GM23338 (cell line): Measurements from ENCODE around the gene MRTO4. TPM values are rescaled to one million over a fixed set of nuclear protein-coding genes. Genes with fewer than 3 reads are reported as not detected.
"Not testable (repeated sequence)": the region's sequence is repeated elsewhere in the genome, so short reads cannot be mapped to it uniquely, and the experiment has no call there.

Source experiments
- ATAC-seq: fragments of 200-7000 bp; cut with Tn5 transposase; 3 replicates; pipeline ENCODE4 v1.9.1; 2020
- DNase-seq: peaks from one replicate; pipeline ENCODE4 v3.0.0-alpha.2; 2015; ENCODE audit warnings: low spot score
- H2AFZ ChIP-seq: fragments of 200-600 bp; sonication (generic); 2 replicates; pipeline ENCODE4 v1.8.0; 2016; ENCODE audit warnings: antibody characterized with exemption, mild to moderate bottlenecking, moderate library complexity
- H3F3A ChIP-seq: fragments of 200-600 bp; sonication (generic); replicated peaks from 2 replicates; pipeline ENCODE4 v1.8.0; 2017; ENCODE audit warnings: antibody characterized with exemption, mixed run types, low read depth
- H3K27ac ChIP-seq: fragments of 200-600 bp; sonication (generic); 2 replicates; pipeline ENCODE4 v1.6.1; 2016; ENCODE audit warnings: low read depth
- H3K27me3 ChIP-seq: fragments of 200-600 bp; sonication (generic); 2 replicates; pipeline ENCODE4 v1.8.0; 2016; ENCODE audit warnings: mild to moderate bottlenecking, mixed run types, moderate library complexity; ENCODE audit not compliant: insufficient read depth
- H3K36me3 ChIP-seq: fragments of 200-600 bp; sonication (generic); 2 replicates; pipeline ENCODE4 v1.8.0; 2016; ENCODE audit warnings: mild to moderate bottlenecking; ENCODE audit not compliant: insufficient read depth
- H3K4me1 ChIP-seq: fragments of 200-600 bp; sonication (generic); 2 replicates; pipeline ENCODE4 v1.8.0; 2016; ENCODE audit warnings: mild to moderate bottlenecking, moderate library complexity; ENCODE audit not compliant: insufficient read depth
- H3K4me2 ChIP-seq: fragments of 200-600 bp; sonication (generic); 2 replicates; pipeline ENCODE4 v1.7.1; 2017; ENCODE audit warnings: mixed run types
- H3K4me3 ChIP-seq: fragments of 200-600 bp; sonication (generic); 2 replicates; pipeline ENCODE4 v1.6.1; 2016; ENCODE audit warnings: mixed run types
- H3K79me2 ChIP-seq: fragments of 200-600 bp; sonication (generic); replicated peaks from 2 replicates; pipeline ENCODE4 v1.8.0; 2017; ENCODE audit warnings: mild to moderate bottlenecking; ENCODE audit not compliant: insufficient read depth
- H3K9me2 ChIP-seq: fragments of 200-600 bp; sonication (generic); 2 replicates; pipeline ENCODE4 v1.8.0; 2017; ENCODE audit not compliant: insufficient read depth
- H4K20me1 ChIP-seq: fragments of 200-600 bp; sonication (generic); replicated peaks from 2 replicates; pipeline ENCODE4 v1.8.0; 2017; ENCODE audit warnings: mild to moderate bottlenecking; ENCODE audit not compliant: insufficient read depth
- H3K27ac Mint-ChIP-seq: 2 replicates; pipeline ENCODE4 v1.8.0; 2020; ENCODE audit warnings: inconsistent platforms, mild to moderate bottlenecking, moderate library complexity, mixed read lengths
- H3K27me3 Mint-ChIP-seq: 3 replicates; pipeline ENCODE4 v1.8.0; 2022; ENCODE audit warnings: low read depth, mild to moderate bottlenecking, moderate library complexity, mixed read lengths, inconsistent platforms; ENCODE audit not compliant: insufficient read depth, poor library complexity
- H3K36me3 Mint-ChIP-seq: 3 replicates; pipeline ENCODE4 v1.8.0; 2021; ENCODE audit warnings: low read depth, mild to moderate bottlenecking, inconsistent platforms, moderate library complexity, mixed read lengths
- H3K4me1 Mint-ChIP-seq: 3 replicates; pipeline ENCODE4 v1.8.0; 2020; ENCODE audit warnings: mild to moderate bottlenecking, inconsistent platforms, mixed read lengths
- H3K4me3 Mint-ChIP-seq: 3 replicates; pipeline ENCODE4 v1.8.0; 2021; ENCODE audit warnings: moderate library complexity, mild to moderate bottlenecking, inconsistent platforms, mixed read lengths
- H3K9me3 Mint-ChIP-seq: 3 replicates; pipeline ENCODE4 v1.8.0; 2020; ENCODE audit warnings: moderate library complexity, mild to moderate bottlenecking, inconsistent platforms, mixed read lengths
- CREB1 ChIP-seq: fragments of 250-450 bp; sonication (Bioruptor Pico); IDR thresholded peaks from 2 replicates; pipeline ENCODE4 v1.5.0; 2020; ENCODE audit warnings: low read depth, mild to moderate bottlenecking, moderate library complexity
- CTCF ChIP-seq, 2 experiments: fragments of 200-600 bp in 1 of 2; sonication (generic) in 1 of 2; conservative IDR thresholded peaks; 2 replicates each; pipeline versions ENCODE4 v1.5.1 to v1.6.1; 2016 to 2017; ENCODE audit warnings: antibody characterized with exemption in 2 of 2, low read depth in 2 of 2, mild to moderate bottlenecking in 2 of 2, moderate library complexity in 1 of 2
- ETS1 ChIP-seq: IDR thresholded peaks from 2 replicates; pipeline ENCODE4 v1.6.1; 2016; ENCODE audit warnings: antibody characterized with exemption
- EZH2phosphoT487 ChIP-seq: fragments of 200-600 bp; sonication (generic); IDR thresholded peaks from one replicate; pipeline ENCODE4 v1.8.1; 2018; ENCODE audit warnings: antibody characterized with exemption; ENCODE audit not compliant: unreplicated experiment
- JUNB ChIP-seq: IDR thresholded peaks from one replicate; pipeline ENCODE4 v1.6.1; 2016; ENCODE audit warnings: antibody characterized with exemption; ENCODE audit not compliant: unreplicated experiment
- POLR2AphosphoS5 ChIP-seq: IDR thresholded peaks from 2 replicates; pipeline ENCODE4 v1.6.1; 2016; ENCODE audit warnings: antibody characterized with exemption, low read depth
- STAT1 ChIP-seq: IDR thresholded peaks from one replicate; pipeline ENCODE4 v1.6.1; 2016; ENCODE audit warnings: antibody characterized with exemption; ENCODE audit not compliant: unreplicated experiment
- ZNF114 ChIP-seq: fragments of 250-450 bp; sonication (Bioruptor Pico); IDR thresholded peaks from 2 replicates; pipeline ENCODE4 v1.5.0; 2020; ENCODE audit warnings: mild to moderate bottlenecking, moderate library complexity
- ZNF331 ChIP-seq: fragments of 250-450 bp; sonication (Bioruptor Pico); IDR thresholded peaks from 2 replicates; pipeline ENCODE4 v1.5.0; 2020; ENCODE audit warnings: low read depth, mild to moderate bottlenecking, moderate library complexity
- ZNF462 ChIP-seq: fragments of 250-450 bp; sonication (Bioruptor Pico); IDR thresholded peaks from 2 replicates; pipeline ENCODE4 v1.5.0; 2020; ENCODE audit warnings: mild to moderate bottlenecking, moderate library complexity
- polyA plus RNA-seq: library from polyadenylated mRNA; unstranded; fragments of >200 nt; fragmentation: Nextera tagmentation; extraction: Ambion mirVana; gene quantifications from 2 replicates; pipeline ENCODE4 v1.2.1, GENCODE V29; 2016
- total RNA-seq: library from RNA; depleted of rRNA; stranded (reverse); fragments of >200 nt; shearing (Covaris generic); gene quantifications from 2 replicates; pipeline ENCODE4 v1.2.3, GENCODE V29; 2014

Gene MRTO4
- total and polyA plus RNA-seq, 2 experiments from 2014 or later, result 54.2 to 88.5 TPM

GRCh38 chr1:19270343-19270730 is 18.7 kb downstream of the MRTO4 start:
- not testable (repeated sequence) for H3K27ac Mint-ChIP-seq, H3K79me2 ChIP-seq, H2AFZ ChIP-seq, H3K9me3 Mint-ChIP-seq, H4K20me1 ChIP-seq, H3K4me2 ChIP-seq, H3F3A ChIP-seq, H3K27ac ChIP-seq, DNase-seq, H3K36me3 Mint-ChIP-seq, H3K36me3 ChIP-seq, H3K4me3 Mint-ChIP-seq, ATAC-seq, H3K9me2 ChIP-seq, H3K4me1 ChIP-seq, H3K4me1 Mint-ChIP-seq, H3K4me3 ChIP-seq
- peaks cover 31% of the 10 kb centered on the region for H3K27me3 Mint-ChIP-seq
- peaks cover 29% of the 10 kb centered on the region for H3K27me3 ChIP-seq

- peaks cover 3% of the 10 kb centered on the region; the same call in 2 of the 3 replicates for H3K9me3 Mint-ChIP-seq
- Histone ChIP-seq H4K20me1 (no peaks in the 10 kb centered on the region), H3K36me3 (no peaks in the 10 kb centered on the region), H3K27ac (no peak overlapping the region), H3K27me3 (peaks cover 34% of the 10 kb centered on the region), H3K4me1 (no peaks in the 10 kb centered on the region), H3K4me3 (no peak overlapping the region), H3K4me2 (no peak overlapping the region), H3K79me2 (no peaks in the 10 kb centered on the region), H3F3A (no peaks in the 10 kb centered on the region), H3K9me2 (no peaks in the 10 kb centered on the region), H2AFZ (no peak overlapping the region)
- DNase-seq (no peak), ATAC-seq (no peak)
- H3K4me1 Mint-ChIP-seq, result peaks cover 3% of the 10 kb centered on the region; the same call in 1 of the 3 replicates
- H3K27ac Mint-ChIP-seq, result no peak overlapping the region
- H3K27me3 Mint-ChIP-seq, result peaks cover 32% of the 10 kb centered on the region
- peaks cover 2% of the 10 kb centered on the region; the same call in 2 of the 3 replicates for H3K36me3 Mint-ChIP-seq
- no peak overlapping the region for H3K4me3 Mint-ChIP-seq
- TF ChIP-seq CTCF (conservative IDR thresholded peaks at IDR 0.05; ENCODE audit: low read depth in 2 of 2) (no peak), ZNF331 (CRISPR knock-in tag) (no peak), STAT1 (no peak), ETS1 (no peak), JUNB (no peak), ZNF462 (CRISPR knock-in tag) (no peak), POLR2AphosphoS5 (no peak), EZH2phosphoT487 (no peak), ZNF114 (CRISPR knock-in tag) (no peak), CREB1 (no peak)
These were observed 20.5 kb downstream of the MRTO4 start for GRCh38 chr1:19272064-19272463.
